Epithelial cell of esophagus (primary cell): Measurements from ENCODE around the gene ANO6.

Experiments
- DNase-seq: peaks from one replicate; pipeline ENCODE4 v3.0.0; 2010; ENCODE audit warnings: low read depth
- H3K4me3 ChIP-seq: 2 replicates; pipeline ENCODE4 v1.5.1; 2011; ENCODE audit warnings: mild to moderate bottlenecking, low read length, control low read depth
- TF ChIP-seq, protein P1 (sequence below): IDR thresholded peaks from 2 replicates; pipeline ENCODE4 v1.5.1; 2011; ENCODE audit warnings: low read depth, mild to moderate bottlenecking, low read length, control low read depth, inconsistent platforms; ENCODE audit not compliant: insufficient read depth; ENCODE audit errors: missing control alignments

The ANO6 gene

DNA sequence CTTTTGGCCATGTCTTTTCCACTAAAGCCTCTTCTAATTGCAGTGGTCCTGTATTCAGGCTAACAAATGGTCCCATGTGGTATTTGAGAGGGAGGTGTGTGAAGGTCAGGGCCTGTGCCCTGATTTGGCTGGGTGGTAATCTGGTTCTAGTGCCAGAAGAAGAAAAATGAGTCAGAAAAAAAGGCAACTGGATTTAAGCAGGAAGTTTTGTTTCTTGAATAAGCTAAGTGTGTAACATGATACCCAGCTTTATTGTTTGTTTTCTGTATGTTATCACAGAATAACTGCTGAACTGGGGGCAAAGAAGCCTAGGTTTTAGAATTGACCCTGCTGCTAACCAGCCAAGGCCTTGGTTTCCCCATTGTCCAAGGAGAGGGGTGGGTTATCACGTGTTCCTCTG is 134.0 kb downstream of the ANO6 start:
- TF ChIP-seq, protein P1, sequence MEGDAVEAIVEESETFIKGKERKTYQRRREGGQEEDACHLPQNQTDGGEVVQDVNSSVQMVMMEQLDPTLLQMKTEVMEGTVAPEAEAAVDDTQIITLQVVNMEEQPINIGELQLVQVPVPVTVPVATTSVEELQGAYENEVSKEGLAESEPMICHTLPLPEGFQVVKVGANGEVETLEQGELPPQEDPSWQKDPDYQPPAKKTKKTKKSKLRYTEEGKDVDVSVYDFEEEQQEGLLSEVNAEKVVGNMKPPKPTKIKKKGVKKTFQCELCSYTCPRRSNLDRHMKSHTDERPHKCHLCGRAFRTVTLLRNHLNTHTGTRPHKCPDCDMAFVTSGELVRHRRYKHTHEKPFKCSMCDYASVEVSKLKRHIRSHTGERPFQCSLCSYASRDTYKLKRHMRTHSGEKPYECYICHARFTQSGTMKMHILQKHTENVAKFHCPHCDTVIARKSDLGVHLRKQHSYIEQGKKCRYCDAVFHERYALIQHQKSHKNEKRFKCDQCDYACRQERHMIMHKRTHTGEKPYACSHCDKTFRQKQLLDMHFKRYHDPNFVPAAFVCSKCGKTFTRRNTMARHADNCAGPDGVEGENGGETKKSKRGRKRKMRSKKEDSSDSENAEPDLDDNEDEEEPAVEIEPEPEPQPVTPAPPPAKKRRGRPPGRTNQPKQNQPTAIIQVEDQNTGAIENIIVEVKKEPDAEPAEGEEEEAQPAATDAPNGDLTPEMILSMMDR = no peak
- no peak overlapping the region for H3K4me3 ChIP-seq
- DNase-seq = no peak

DNA sequence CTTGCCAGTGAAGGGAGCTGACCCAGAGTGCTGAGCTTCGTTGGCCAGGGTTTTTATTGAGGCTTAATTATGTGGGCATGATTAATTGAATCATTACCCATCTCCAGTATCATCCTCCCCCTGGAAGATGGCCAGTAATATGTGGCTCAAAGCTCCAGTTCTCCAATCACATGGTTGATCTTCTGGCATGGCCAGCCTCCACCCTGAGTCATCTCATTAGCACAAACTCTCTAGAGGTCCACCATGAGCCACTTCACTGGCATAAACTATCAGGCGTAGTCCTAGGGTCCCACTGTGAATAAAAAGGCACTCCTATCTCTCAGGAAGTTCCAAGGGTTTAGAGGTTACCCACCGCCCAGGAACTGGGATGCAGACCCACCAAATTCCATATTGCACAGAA is 135.0 kb downstream of the ANO6 start:
- DNase-seq = no peak
- TF ChIP-seq, protein P1 = no peak
- H3K4me3 ChIP-seq = no peak overlapping the region

DNA sequence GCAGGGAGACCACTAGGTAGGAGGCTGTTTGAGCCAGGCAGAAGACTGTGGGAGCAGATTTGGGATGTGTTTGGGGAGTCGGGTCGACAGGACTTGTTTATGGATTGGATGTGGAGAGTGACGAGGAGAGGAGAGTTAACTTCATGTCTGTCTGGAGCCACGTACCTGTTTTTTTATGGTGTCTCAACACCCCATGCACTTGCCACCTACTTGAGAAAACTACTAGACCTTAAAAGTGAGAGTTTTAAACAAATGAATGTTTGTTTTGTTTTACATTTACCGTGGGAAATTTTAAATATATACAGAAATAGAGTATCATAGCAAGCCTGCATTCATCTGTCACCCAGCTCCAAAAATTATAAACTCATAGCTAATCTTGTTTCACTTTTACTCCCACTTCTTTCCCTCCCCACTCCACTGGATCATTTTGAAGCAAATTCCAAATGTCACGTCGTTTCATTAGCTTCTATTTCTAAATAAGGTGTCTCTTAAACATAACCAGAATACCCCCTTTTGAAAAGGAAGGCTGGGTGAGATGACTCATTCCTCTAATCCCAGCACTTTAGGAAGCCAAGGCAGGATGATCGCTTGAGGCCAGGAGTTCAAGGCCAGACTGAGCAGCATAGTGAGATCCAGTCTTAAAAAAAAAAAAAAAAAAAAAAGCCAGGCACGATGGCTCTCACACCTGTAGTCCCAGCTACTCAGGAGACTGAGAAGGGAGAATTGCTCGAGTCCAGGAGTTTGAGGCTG is 136.2 kb downstream of the ANO6 start:
- no peak overlapping the region for H3K4me3 ChIP-seq
- no peak for DNase-seq

DNA sequence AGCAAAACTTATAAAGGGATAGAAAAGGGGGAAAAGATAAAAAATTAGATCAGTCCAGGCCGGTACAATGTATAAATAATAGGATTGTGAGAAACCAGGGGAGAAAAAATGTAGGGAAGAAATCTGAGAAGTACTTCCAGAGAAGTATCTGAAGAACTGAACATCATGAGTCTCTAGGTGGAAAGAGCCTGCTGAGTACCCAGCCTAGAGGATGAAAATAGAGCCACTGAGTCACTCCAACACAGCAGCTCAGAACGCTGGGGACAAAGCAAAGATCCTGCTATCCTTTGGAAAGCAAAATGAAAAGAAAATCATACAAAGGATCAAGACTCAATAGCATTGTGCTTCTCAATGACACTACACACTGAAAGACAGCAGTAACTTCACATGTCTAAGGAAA is 138.0 kb downstream of the ANO6 start:
- H3K4me3 ChIP-seq = no peak overlapping the region
- TF ChIP-seq, protein P1 = no peak
- DNase-seq = no peak

More for the DNA sequence above, 136.2 kb downstream of the ANO6 start:
- TF ChIP-seq, protein P1 = no peak

DNA sequence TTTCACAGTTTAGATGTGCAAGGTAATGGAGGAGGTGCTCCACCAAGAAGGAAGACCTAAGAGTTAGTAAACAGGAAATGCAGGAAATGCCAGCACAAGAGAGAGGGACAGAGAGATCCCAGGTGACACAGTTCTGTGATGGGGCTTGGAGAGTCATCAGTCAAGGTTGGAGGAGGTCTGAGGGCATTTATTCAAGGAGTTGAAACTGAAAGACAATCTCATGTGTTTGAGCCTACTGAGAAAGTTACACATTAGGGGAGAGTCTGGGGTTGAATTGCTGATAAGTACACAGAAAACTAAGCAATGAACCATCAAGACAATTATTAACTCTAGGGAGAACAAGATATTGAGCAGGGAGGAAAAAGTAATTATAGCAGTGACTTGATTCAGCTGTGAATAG is 138.5 kb downstream of the ANO6 start:
- TF ChIP-seq, protein P1 = no peak
- no peak for DNase-seq

DNA sequence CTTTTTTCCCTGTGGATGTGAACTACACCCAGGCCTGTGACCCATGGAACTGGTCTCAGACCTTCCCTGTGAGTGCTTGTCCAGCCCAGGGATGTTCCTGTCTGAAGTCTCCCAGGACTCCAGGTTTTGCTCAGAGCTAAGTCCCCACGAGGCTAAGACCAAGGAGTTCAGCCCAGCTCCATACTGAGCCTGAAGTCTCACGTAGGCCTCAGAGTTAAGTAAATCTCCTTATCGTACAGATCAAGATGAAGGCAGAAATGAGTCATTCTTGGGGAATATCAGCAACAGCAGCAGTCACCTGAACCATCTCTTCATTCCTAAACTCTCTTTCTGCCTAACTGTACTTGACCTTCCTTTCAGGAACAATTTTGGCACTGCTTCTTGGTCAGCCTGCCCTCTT is 139.8 kb downstream of the ANO6 start:
- TF ChIP-seq, protein P1 = no peak
- no peak for DNase-seq
- no peak overlapping the region for H3K4me3 ChIP-seq

More for the DNA sequence above, 138.5 kb downstream of the ANO6 start:
- no peak overlapping the region for H3K4me3 ChIP-seq
